RWPE2 (cell line): Measurements from ENCODE around the gene DCST1.

Experiments used
- ATAC-seq: fragments of 200-7000 bp; cut with Tn5 transposase; 3 replicates; pipeline ENCODE4 v1.9.1; 2021; ENCODE audit warnings: low read depth
- DNase-seq: peaks from one replicate; pipeline ENCODE4 v3.0.0-alpha.2; 2020; ENCODE audit warnings: low spot score
- H3K27ac ChIP-seq: fragments of 450-650 bp; 2 replicates; pipeline ENCODE4 v1.5.1; 2017; ENCODE audit warnings: mild to moderate bottlenecking; ENCODE audit not compliant: poor library complexity, severe bottlenecking
- H3K27me3 ChIP-seq: fragments of 250-450 bp; sonication (Bioruptor Pico); 2 replicates; pipeline ENCODE4 v1.5.1; 2021; ENCODE audit warnings: mild to moderate bottlenecking, moderate library complexity; ENCODE audit not compliant: insufficient read depth, poor library complexity, severe bottlenecking
- H3K36me3 ChIP-seq: fragments of 250-450 bp; sonication (Bioruptor Pico); 2 replicates; pipeline ENCODE4 v1.5.1; 2020; ENCODE audit warnings: low read depth, mild to moderate bottlenecking, moderate library complexity
- H3K4me1 ChIP-seq: fragments of 250-450 bp; sonication (Bioruptor Pico); 2 replicates; pipeline ENCODE4 v1.5.1; 2021; ENCODE audit warnings: mild to moderate bottlenecking, moderate library complexity; ENCODE audit not compliant: insufficient read depth, poor library complexity, severe bottlenecking
- H3K4me3 ChIP-seq: fragments of 250-450 bp; sonication (Bioruptor Pico); 2 replicates; pipeline ENCODE4 v1.5.1; 2021; ENCODE audit warnings: mild to moderate bottlenecking, moderate library complexity; ENCODE audit not compliant: severe bottlenecking
- H3K9me3 ChIP-seq: fragments of 250-450 bp; sonication (Bioruptor Pico); 2 replicates; pipeline ENCODE4 v1.5.1; 2021; ENCODE audit warnings: mild to moderate bottlenecking, moderate library complexity; ENCODE audit not compliant: severe bottlenecking
- TF ChIP-seq, protein P1 (sequence below): fragments of 450-650 bp; IDR thresholded peaks from one replicate; pipeline ENCODE4 v1.5.1; 2017; ENCODE audit warnings: mild to moderate bottlenecking, moderate library complexity; ENCODE audit not compliant: poor library complexity, severe bottlenecking

Gene DCST1

DNA sequence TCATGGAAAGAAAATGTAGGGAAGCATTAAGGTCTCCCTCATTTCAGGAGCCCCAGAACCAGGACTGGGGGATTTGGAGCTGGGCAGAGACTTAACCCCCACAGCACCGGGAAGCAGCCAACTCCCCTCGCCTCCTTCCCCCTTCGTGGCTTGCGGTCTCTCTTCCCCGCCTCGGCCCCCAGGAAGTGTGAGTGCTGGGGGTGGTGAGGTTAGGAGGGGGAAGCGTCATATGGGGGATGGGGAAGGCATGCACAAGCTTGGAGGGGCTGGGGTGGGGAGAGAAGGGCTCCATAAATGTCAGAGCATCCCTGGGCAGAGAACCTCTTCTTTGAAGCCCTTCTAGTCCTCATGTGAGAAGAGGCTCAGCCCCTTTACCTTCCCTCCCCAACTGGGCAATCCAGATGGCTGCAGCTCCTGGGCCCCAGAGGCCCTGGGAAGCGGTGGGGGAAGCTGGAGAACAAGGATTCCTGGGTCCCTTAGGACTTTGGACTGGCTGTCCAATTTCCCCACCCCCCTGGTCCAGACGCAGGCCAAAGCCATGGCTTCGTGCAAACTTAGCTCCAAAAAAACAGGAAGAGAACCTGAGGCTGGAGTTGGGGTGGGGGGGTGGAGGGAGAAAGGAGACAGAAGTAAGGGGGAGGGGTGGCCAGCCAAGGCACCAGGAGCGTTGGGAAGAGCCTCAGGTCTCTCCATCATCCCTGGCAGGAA, 23.3 kb upstream of the DCST1 start:
- no peak for ATAC-seq
- TF ChIP-seq, protein P1, sequence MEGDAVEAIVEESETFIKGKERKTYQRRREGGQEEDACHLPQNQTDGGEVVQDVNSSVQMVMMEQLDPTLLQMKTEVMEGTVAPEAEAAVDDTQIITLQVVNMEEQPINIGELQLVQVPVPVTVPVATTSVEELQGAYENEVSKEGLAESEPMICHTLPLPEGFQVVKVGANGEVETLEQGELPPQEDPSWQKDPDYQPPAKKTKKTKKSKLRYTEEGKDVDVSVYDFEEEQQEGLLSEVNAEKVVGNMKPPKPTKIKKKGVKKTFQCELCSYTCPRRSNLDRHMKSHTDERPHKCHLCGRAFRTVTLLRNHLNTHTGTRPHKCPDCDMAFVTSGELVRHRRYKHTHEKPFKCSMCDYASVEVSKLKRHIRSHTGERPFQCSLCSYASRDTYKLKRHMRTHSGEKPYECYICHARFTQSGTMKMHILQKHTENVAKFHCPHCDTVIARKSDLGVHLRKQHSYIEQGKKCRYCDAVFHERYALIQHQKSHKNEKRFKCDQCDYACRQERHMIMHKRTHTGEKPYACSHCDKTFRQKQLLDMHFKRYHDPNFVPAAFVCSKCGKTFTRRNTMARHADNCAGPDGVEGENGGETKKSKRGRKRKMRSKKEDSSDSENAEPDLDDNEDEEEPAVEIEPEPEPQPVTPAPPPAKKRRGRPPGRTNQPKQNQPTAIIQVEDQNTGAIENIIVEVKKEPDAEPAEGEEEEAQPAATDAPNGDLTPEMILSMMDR, result no peak
- H3K9me3 ChIP-seq, result no peaks in the 10 kb centered on the region
- no peaks in the 10 kb centered on the region for H3K27me3 ChIP-seq
- peaks cover 52% of the 10 kb centered on the region for H3K36me3 ChIP-seq
- H3K4me3 ChIP-seq, result no peak overlapping the region
- peak; percentile 45 for DNase-seq
- H3K4me1 ChIP-seq, result peaks cover 49% of the 10 kb centered on the region
- peak overlapping the region; percentile 92 for H3K27ac ChIP-seq

DNA sequence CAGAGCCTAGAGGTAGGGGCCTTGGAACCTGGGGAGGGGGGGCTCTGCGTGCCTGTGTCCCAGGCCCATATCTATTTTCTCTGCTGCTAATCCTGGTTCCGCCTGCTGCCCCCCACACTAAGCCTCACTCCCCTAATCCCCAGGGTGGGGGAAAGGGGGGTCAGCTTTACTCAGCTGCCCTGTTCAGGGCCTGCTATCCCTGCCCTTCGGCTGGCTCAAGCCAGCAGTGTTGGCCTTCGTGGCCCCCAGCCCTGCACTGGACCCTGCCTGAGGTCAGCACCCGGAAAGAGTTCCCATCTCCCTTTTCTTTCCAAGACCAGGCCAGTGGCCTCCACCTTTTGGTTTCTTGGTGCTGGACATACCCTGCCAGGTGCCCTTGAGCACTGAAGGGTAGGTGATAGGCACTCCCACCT, 22.6 kb upstream of the DCST1 start:
- TF ChIP-seq, protein P1, result no peak
- DNase-seq, result no peak

DNA sequence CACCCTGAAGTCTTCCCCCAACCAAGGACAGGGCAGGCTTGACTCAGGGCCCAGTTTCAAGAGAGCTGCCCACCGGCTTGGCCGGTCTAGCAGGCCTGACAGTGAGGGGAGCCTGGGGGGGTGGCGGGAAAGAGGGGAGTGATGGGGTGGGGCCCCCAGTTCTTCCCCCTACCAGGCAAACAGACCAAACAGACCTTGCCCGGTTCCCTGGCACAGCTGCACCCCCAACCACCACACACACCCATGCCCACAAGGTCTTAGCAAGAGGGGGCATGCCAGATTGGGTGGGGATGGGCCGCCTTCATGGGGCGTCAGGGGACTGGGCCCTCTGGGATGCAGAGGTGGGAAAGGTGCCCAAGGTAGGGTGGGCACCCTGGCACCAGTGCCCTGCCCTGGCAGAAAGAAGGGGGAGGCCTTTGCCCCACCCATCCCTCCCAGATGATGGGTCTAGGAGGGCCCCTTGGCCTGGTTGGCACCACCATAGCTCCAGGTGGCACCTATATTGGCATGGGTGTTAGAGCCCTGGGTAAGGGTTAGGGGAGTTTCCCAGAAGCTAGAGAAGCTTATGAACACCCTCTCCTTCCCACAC, 22.1 kb upstream of the DCST1 start:
- Histone ChIP-seq H3K27me3 (no peaks in the 10 kb centered on the region), H3K4me1 (peaks cover 38% of the 10 kb centered on the region), H3K36me3 (peaks cover 45% of the 10 kb centered on the region), H3K4me3 (no peak overlapping the region), H3K27ac (peak overlapping the region; percentile 92), H3K9me3 (no peaks in the 10 kb centered on the region)
- TF ChIP-seq, protein P1, result no peak
- DNase-seq, result peak; percentile 48
- no peak; the same call in 1 of the 3 replicates for ATAC-seq

More for the DNA sequence above, 22.6 kb upstream of the DCST1 start:
- ATAC-seq, result no peak
- Histone ChIP-seq H3K27ac (peak overlapping the region; percentile 92), H3K9me3 (no peaks in the 10 kb centered on the region), H3K4me1 (peaks cover 43% of the 10 kb centered on the region), H3K27me3 (no peaks in the 10 kb centered on the region), H3K36me3 (peaks cover 48% of the 10 kb centered on the region), H3K4me3 (no peak overlapping the region)

DNA sequence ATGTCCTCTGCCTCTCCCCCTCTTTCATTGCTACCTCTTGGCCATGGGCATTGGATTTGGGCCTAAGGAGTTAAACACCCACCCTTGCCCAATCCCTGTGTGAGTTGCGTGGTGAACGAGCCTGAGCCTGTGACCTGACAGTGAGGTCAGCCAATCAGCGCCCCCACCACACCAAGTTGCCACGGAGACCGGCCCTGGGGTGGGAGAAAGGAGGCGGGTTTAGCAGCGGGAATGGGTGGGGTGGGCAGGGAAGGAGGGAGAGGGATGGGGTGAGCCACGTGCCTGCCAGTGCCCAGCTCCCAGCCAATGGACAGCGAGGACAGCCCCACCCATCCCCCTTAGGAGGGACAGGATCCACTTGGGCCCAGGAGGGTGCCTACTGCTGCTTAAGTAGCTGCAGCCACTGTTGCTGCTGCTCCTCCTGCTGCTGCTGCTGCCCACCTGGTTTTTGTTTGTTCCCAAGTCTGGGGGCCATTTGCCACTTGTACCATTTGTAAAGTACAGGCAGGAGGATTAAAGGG, 21.5 kb upstream of the DCST1 start:
- DNase-seq, result peak; percentile 90

More for the DNA sequence above, 21.5 kb upstream of the DCST1 start:
- H3K4me1 ChIP-seq, result peaks cover 38% of the 10 kb centered on the region
- no peaks in the 10 kb centered on the region for H3K27me3 ChIP-seq
- ATAC-seq, result peak; percentile 54
- H3K27ac ChIP-seq, result peak overlapping the region; percentile 92
- H3K36me3 ChIP-seq, result peaks cover 45% of the 10 kb centered on the region
- H3K9me3 ChIP-seq, result no peaks in the 10 kb centered on the region
- TF ChIP-seq, protein P1, result no peak
- no peak overlapping the region for H3K4me3 ChIP-seq
